Measurements from ENCODE around the gene PRELP. TPM values are rescaled to one million over a fixed set of nuclear protein-coding genes. Genes with fewer than 3 reads are reported as not detected.

PRELP gene
- total and polyA plus RNA-seq, 2 of the 8 experiments (the other 6 are each of a cell fraction or from before 2014, with no cell fraction given), result 0.13 to 0.23 TPM

GRCh38 chr1:203462878-203463277, 12.7 kb upstream of the PRELP start:
- H2BK5ac ChIP-seq (ENCODE audit: low read depth, low read length), result no peak overlapping the region
- peaks cover 0 to 10% (median 3%) of the 10 kb centered on the region in 4 experiments; a peak in 4 of 7 replicates for H3K4me1 ChIP-seq (replicated peaks in 1 of 4; ENCODE audit: control insufficient read depth in 3 of 4, insufficient read depth in 4 of 4, low read length in 3 of 4)
- no peak overlapping the region for H2AK5ac ChIP-seq (ENCODE audit: low read depth, low read length)
- no peaks in the 10 kb centered on the region for H3K23me2 ChIP-seq (ENCODE audit: low read depth, low read length)
- no peak overlapping the region for H3K9ac ChIP-seq (replicated peaks in 1 of 4; ENCODE audit: extremely low read depth in 1 of 4, low read depth in 3 of 4, low read length in 3 of 4)
- no peak overlapping the region for H4K8ac ChIP-seq (ENCODE audit: extremely low read depth, insufficient read depth, low read length)
- no peak overlapping the region for H3K4me3 ChIP-seq (ENCODE audit: extremely low read depth in 1 of 4, insufficient read depth in 2 of 4, low read depth in 3 of 4, low read length in 4 of 4)
- FAIRE-seq, result no peak
- no peaks in the 10 kb centered on the region for H3K79me2 ChIP-seq (ENCODE audit: control insufficient read depth in 1 of 2, insufficient read depth in 2 of 2, low read length in 2 of 2)
- H3K4me2 ChIP-seq (ENCODE audit: insufficient read depth in 1 of 2, low read depth in 2 of 2, low read length in 2 of 2), result no peak overlapping the region
- no peak overlapping the region for H3K27ac ChIP-seq (ENCODE audit: low read depth, low read length)
- H3K56ac ChIP-seq (replicated peaks; ENCODE audit: insufficient read length, low read depth, low read length), result no peak overlapping the region
- CTCF ChIA-PET (ENCODE audit: partially characterized antibody), result interaction anchor here (0.7 to 23.5 kb wide), 7 partner anchors 8 to 305 kb away, joined by 3 to 330 read pairs (median 4); partner anchors contain the start of genes FMOD and PRELP
- H3K27me3 ChIP-seq (replicated peaks in 1 of 4; ENCODE audit: control insufficient read depth in 3 of 4, extremely low read depth in 1 of 4, insufficient read depth in 3 of 4, low read length in 3 of 4), result no peaks in the 10 kb centered on the region; a peak in 1 of 7 replicates
- no peak overlapping the region for H3K14ac ChIP-seq (ENCODE audit: insufficient read length)
- no peak for TF ChIP-seq SAP30 (IDR thresholded peaks at IDR 0.05; ENCODE audit: insufficient read depth, insufficient replicate concordance, low read length)
- TF ChIP-seq KDM4A (IDR thresholded peaks at IDR 0.05; ENCODE audit: low read depth, low read length, severe bottlenecking), result no peak
- TF ChIP-seq SP2 (IDR thresholded peaks at IDR 0.05; ENCODE audit: low read length), result no peak
- no peak for TF ChIP-seq NANOG (IDR thresholded peaks at IDR 0.05; ENCODE audit: insufficient read depth, low read depth, low read length, poor library complexity, severe bottlenecking)
- no peak for TF ChIP-seq SIRT6 (IDR thresholded peaks at IDR 0.05; ENCODE audit: low read length)
- no peak for TF ChIP-seq SRF (IDR thresholded peaks at IDR 0.05; ENCODE audit: low read depth, low read length)
- no peak for TF ChIP-seq CHD2 (IDR thresholded peaks at IDR 0.05; ENCODE audit: low read length)
- no peaks in the 10 kb centered on the region for H3K36me3 ChIP-seq (ENCODE audit: control insufficient read depth in 2 of 4, insufficient read depth in 4 of 4, low read length in 3 of 4)
- H2BK15ac ChIP-seq (ENCODE audit: low read length), result no peak overlapping the region
- H4K91ac ChIP-seq (replicated peaks; ENCODE audit: insufficient read length, low read length), result no peak overlapping the region
- no peak overlapping the region for H2BK12ac ChIP-seq (ENCODE audit: low read depth, low read length)
- 81% methylated on average over 6 of the region's 6 CpGs; no CpG with 5 or more reads in 1 of the 2 experiments for WGBS, 2 experiments (ENCODE audit: extremely low coverage in 1 of 2, insufficient coverage in 1 of 2, insufficient read length in 1 of 2, insufficient replicate concordance in 2 of 2, low coverage in 1 of 2, low lambda C conversion rate in 2 of 2, missing lambda C conversion rate in 1 of 2)
- no peaks in the 10 kb centered on the region for H4K20me1 ChIP-seq (replicated peaks in 1 of 2; ENCODE audit: control insufficient read depth in 1 of 2, insufficient read depth in 2 of 2, low read length in 2 of 2)
- no peaks in the 10 kb centered on the region for H3K9me3 ChIP-seq (ENCODE audit: insufficient read depth in 2 of 2, low read depth in 1 of 2, low read length in 1 of 2)
- H3K4ac ChIP-seq (replicated peaks; ENCODE audit: insufficient read length, low read depth, low read length), result no peak overlapping the region
- H3K23ac ChIP-seq (ENCODE audit: insufficient read length), result no peak overlapping the region
- no peak overlapping the region for H4K5ac ChIP-seq (ENCODE audit: insufficient read length, low read depth, low read length)
- no peaks in the 10 kb centered on the region for H3K79me1 ChIP-seq (ENCODE audit: low read depth, low read length)
- no peak overlapping the region for H3K18ac ChIP-seq (ENCODE audit: extremely low read depth, low read length)
- DNase-seq (ENCODE audit: low read depth in 1 of 2, low spot score in 2 of 2), result no peak
- POLR2A ChIA-PET (ENCODE audit: partially characterized antibody), result no interaction called here
- no peak overlapping the region for H2BK20ac ChIP-seq (ENCODE audit: low read length)
- H2BK120ac ChIP-seq (replicated peaks; ENCODE audit: low read depth, low read length), result no peak overlapping the region
- H2AFZ ChIP-seq (ENCODE audit: low read length), result no peak overlapping the region
